ENCODE measurements around the gene WAC.

The WAC gene

GRCh38 chr10:28666751-28667467 lies 134.0 kb downstream of the WAC start:
- no peak for DNase-seq (ENCODE audit: low read depth, low spot score)

DNA sequence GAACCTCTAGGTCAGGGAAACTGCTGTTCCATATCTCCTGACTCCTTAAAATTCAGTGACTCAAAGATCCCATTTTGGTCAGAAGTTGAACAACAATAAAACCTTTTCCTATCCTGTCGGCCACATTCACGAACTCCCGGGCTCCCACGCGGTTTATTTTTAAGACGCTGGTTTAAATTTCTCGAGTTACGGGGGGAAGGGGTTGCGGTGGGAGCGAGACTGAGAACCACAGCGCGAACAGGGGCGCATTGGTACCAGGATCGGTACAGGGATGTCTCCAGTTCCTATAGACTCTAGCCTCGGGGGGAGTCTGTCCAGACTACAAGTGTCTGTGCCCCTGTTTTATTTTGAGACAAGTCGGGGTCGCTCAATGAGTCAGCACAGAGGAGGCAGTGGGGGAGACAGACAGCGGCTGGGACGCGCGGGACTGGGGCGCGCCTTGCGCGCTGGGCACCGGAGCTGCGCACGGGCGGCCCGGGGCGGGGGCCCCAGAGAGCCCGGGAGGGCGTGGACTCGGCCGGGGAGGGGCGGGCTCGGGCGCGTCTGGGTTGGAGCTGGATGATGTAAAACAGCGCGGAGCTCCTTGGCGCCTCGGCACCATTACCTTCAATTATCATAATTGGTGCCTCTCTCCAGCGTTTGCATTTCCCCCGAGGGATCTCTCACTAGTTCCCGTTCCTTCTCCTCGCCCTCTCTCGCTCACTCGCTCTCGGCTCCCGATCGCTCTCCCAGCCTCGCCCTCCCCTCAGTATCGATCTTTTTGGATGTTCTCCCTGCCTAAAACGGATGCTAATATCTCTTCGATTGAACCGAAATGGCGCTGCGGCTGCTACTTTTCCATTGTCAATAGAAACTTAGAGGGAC lies 135.7 kb downstream of the WAC start:
- no peak for DNase-seq (ENCODE audit: low read depth, low spot score)

DNA sequence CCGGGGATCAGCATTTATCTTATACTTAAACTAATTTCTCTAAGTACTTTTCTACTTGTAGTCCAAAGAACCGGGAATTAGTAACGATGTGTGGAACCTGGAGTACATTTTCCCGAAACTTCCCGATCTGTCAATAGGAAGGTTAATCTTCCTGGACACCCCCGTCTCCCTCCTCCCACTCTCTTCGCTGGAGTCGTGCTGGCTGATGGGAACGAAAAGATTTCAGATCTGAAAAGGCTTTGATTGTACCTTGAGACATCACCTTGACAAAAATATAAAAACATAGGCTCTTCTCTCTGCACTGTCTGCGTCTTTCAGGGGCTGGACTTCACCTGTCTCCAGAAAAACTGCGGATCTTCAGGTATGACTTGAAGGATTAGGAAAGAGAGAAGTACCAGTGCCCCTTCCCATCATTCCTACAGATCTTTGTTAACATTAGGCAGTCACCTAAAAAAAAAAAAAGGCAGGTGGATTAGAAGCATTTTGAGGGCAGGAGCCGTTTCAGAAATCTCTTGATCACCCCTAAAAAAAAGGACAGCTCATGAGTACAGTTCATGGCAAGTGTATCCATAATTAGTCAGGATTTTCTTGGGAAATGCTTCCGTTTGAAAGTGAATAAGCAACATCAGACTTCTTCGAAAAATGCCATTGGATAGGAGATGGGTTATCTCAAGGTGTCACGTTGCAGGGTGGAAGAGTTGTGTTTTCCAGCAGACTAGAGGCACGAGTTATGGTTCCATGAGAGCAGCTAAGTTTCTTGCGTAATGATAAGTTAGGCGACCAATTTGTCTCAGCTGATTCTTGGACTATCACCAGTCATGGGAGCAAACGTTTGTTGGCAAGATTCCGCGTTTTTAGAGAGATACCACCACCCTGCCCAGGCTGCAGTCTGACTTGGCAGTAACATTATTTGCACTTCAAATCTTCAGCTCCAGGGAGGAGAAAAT lies 136.6 kb downstream of the WAC start:
- DNase-seq (ENCODE audit: low read depth, low spot score), result no peak
